DMS79 treated with DMSO at 0.1 percent for 48 hours (cell line): ENCODE data around the gene CABP2.
"Not testable (repeated sequence)": the region's sequence is repeated elsewhere in the genome, so short reads cannot be mapped to it uniquely, and the experiment has no call there.

Experiments
- DNase-seq: peaks from one replicate; lab custom pipeline; 2025; lab: John Stamatoyannopoulos, UW

Gene CABP2

GRCh38 chr11:67494371-67495233 lies 28.6 kb downstream of the CABP2 start:
- DNase-seq = no peak

- DNase-seq = no peak
These were observed 29.5 kb downstream of the CABP2 start for GRCh38 chr11:67493548-67494370.

DNA sequence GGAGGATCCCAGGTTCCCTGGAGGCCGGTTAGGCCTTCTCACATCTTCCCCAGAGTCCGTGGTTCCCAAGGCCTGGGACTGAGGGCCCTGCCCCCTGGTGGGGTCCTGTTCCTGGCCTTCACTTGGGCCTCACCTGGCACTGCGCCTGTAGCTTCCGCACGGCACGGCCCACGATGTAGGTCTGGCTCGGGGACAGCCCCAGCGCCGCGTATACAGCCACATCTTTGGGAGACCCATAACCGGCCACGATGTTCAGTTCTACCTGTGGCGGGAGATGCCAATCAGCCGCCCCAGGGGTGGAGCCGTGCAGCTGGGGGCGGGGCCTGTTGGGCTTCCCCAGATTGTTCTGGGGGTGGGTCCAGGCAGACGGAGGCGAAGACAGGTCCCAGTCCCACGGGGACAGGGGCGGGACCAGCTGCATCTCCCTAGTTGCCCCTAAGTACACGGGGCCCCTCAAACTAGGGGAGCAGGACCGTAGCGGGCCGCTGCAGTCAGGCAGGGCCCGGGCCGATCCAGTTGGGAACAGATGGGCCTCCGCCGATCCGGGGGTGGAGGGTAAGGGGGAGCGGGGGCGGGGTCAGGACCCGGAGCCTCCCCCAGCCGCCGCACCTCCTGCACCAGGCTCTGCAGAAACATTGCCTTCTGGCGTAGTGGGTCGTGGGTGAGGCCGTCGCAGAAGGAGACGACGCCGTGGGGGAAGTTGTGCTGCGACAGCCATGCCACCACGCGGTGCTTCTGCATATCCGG lies 30.3 kb downstream of the CABP2 start:
- no peak for DNase-seq

GRCh38 chr11:67492069-67492727 lies 31.0 kb downstream of the CABP2 start:
- no peak for DNase-seq

GRCh38 chr11:67491276-67492068 lies 31.8 kb downstream of the CABP2 start:
- no peak for DNase-seq

DNA sequence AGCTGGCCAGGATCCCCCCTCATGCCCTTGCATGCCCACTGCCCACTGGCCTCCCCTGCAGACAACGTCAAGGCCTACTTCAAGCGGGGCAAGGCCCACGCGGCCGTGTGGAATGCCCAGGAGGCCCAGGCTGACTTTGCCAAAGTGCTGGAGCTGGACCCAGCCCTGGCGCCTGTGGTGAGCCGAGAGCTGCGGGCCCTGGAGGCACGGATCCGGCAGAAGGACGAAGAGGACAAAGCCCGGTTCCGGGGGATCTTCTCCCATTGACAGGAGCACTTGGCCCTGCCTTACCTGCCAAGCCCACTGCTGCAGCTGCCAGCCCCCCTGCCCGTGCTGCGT lies 32.5 kb downstream of the CABP2 start:
- DNase-seq = no peak

GRCh38 chr11:67489885-67490726 lies 33.1 kb downstream of the CABP2 start:
- DNase-seq = no peak

DNA sequence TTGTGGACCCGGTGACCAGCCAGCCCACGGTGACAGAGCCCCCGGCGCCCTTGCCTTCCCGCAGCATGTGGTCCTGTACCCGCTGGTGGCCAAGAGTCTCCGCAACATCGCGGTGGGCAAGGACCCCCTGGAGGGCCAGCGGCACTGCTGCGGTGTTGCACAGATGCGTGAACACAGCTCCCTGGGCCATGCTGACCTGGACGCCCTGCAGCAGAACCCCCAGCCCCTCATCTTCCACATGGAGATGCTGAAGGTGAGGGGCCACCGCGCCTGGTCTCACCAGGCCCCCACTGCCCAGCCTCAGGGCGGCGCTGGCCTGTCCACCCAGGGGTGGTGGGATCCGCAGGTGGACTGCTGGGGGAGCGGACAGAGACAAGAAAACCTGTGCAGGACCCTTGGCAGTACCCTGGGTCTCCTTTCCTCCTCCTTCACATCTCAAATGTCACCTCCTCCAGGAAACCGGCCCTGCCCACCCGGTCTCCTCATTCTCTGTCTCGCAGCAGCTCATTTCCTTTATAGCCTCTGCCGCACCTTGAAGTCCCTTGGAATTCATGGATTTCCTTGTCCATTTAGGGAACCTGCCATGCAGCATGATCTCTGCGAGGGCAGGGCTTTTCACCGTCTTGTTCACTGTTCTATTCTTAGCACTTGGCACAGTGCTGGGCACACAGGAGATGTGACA lies 33.9 kb downstream of the CABP2 start:
- DNase-seq = no peak

- DNase-seq = no peak
These were observed 36.6 kb downstream of the CABP2 start for GRCh38 chr11:67486481-67487195.

DNA sequence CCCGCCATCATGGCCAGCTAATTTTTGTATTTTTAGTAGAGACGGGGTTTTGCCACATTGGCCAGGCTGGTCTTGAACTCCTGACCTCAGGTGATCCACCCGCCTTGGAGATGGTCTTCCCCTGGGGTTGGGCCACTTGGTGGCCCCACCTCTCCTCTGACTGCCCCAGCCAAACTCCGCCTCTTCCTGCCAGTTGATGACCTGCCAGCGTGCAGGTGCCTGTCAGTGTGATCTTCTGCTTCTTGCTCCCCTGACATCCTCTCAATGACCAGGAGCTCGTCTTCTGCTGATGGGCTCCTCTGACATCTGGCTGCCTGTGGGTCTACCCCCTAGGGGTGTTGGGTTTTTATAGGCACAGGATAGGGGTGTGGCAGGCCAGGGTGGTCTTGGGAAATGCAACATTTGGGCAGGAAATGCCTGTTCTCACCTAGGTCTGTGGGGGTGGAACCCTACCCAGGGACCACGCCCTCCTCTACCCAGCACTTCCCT lies 37.3 kb downstream of the CABP2 start:
- not testable (repeated sequence) for DNase-seq

- no peak for DNase-seq
These were observed 38.4 kb downstream of the CABP2 start for GRCh38 chr11:67484847-67485311.

GRCh38 chr11:67483831-67484665 lies 39.2 kb downstream of the CABP2 start:
- DNase-seq = no peak

- peak; percentile 98 for DNase-seq
These were observed 40.1 kb downstream of the CABP2 start, which contains the start of gene AIP for GRCh38 chr11:67482827-67483798. Gene AIP, plus strand, starts transcription at chr11:67483026. Its CDS starts 133 bp downstream, at chr11:67483159.

DNA sequence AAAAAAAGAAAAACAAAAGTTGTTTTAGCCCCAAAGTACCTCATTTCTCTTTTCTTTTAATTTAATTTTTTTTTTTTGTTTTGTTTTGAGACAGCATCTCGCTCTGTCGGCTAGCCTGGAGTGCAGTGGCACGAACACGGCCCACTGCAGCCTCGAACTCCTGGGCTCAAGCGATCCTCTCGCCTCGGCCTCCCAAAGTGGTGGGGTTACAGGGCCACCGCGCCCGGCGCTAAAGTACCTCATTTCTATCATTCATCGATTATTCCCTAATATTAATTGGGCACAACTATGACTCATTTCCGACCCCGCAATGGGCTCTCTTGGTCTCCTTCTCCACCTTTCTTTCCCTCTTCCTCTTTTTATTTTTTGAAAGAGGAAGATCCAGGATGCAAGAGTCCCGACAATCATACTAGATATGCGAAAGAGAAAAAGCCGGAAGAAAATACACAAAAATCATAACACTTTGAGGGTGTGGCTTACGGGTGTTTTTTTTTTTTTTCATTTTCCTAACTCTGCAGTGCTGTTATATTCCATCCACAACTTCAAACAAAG lies 40.9 kb downstream of the CABP2 start:
- DNase-seq = no peak

DNA sequence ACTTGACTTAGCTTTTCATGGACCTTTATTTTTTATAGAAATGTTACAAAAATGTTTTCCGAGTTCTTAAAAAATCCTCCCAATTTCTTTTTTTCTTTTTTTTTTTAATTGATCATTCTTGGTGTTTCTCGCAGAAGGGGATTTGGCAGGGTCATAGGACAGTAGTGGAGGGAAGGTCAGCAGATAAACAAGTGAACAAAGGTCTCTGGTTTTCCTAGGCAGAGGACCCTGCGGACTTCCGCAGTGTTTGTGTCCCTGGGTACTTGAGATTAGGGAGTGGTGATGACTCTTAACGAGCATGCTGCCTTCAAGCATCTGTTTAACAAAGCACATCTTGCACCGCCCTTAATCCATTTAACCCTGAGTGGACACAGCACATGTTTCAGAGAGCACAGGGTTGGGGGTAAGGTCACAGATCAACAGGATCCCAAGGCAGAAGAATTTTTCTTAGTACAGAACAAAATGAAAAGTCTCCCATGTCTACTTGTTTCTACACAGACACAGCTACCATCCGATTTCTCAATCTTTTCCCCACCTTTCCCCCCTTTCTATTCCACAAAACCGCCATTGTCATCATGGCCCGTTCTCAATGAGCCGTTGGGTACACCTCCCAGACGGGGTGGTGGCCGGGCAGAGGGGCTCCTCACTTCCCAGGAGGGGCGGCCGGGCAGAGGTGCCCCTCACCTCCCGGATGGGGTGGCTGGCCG lies 45.7 kb downstream of the CABP2 start:
- DNase-seq = not testable (repeated sequence)
